ENCODE data around the gene EDIL3.

GRCh38 chr5:83987513-83988292 is 397.0 kb downstream of the EDIL3 start:
- TF ChIP-seq EZH2 (optimal IDR thresholded peaks at IDR 0.05; ENCODE audit: low read depth, low read length) (no peak), EZH2phosphoT487 (IDR thresholded peaks at IDR 0.05; ENCODE audit: low read length) (no peak)
